H1 (cell line): ENCODE data around the gene EPDR1. TPM values are rescaled to one million over a fixed set of nuclear protein-coding genes. Genes with fewer than 3 reads are reported as not detected.

Source experiments
- CTCF ChIA-PET: fragments of 300-600 bp; sonication (Branson Sonifier 250); formaldehyde crosslinking; loops from one replicate; lab custom pipeline; 2021; ENCODE audit not compliant: partially characterized antibody; lab: Charles Lee
- POLR2A ChIA-PET: fragments of 300-600 bp; sonication (Branson Sonifier 250); formaldehyde crosslinking; loops from one replicate; lab custom pipeline; 2021; ENCODE audit warnings: inconsistent platforms; ENCODE audit not compliant: partially characterized antibody; lab: Charles Lee
- DNase-seq, 2 experiments: peaks; one replicate each; pipeline versions ENCODE4 v3.0.0 to v3.0.0-alpha.2; 2010 to 2022; ENCODE audit warnings: low spot score in 2 of 2, low read depth in 1 of 2, mixed read lengths in 1 of 2
- FAIRE-seq: peaks from 2 replicates; lab custom pipeline; 2011; peaks lifted over from hg19 to GRCh38; lab: Jason Lieb, UNC
- H2AFZ ChIP-seq: 2 replicates; pipeline ENCODE4 v1.8.1; 2012; ENCODE audit warnings: low read length, inconsistent platforms
- H2AK5ac ChIP-seq: 2 replicates; pipeline ENCODE4 v1.6.1; 2013; ENCODE audit warnings: low read depth, low read length
- H2BK120ac ChIP-seq: replicated peaks from 2 replicates; pipeline ENCODE3; 2013; ENCODE audit warnings: low read depth, low read length, inconsistent platforms
- H2BK12ac ChIP-seq: 2 replicates; pipeline ENCODE4 v1.6.1; 2013; ENCODE audit warnings: low read depth, low read length
- H2BK15ac ChIP-seq: 2 replicates; pipeline ENCODE4 v1.6.1; 2013; ENCODE audit warnings: low read length
- H2BK20ac ChIP-seq: 2 replicates; pipeline ENCODE4 v1.6.1; 2013; ENCODE audit warnings: low read length
- H2BK5ac ChIP-seq: 2 replicates; pipeline ENCODE4 v1.6.1; 2013; ENCODE audit warnings: low read depth, low read length
- H3K14ac ChIP-seq: 2 replicates; pipeline ENCODE4 v1.6.1; 2013; ENCODE audit warnings: inconsistent platforms; ENCODE audit not compliant: insufficient read length
- H3K18ac ChIP-seq: 2 replicates; pipeline ENCODE4 v1.6.1; 2013; ENCODE audit warnings: low read length; ENCODE audit errors: extremely low read depth
- H3K23ac ChIP-seq: 2 replicates; pipeline ENCODE4 v1.6.1; 2013; ENCODE audit warnings: inconsistent platforms; ENCODE audit not compliant: insufficient read length
- H3K23me2 ChIP-seq: 2 replicates; pipeline ENCODE4 v1.6.1; 2013; ENCODE audit warnings: low read depth, low read length
- H3K27ac ChIP-seq: 2 replicates; pipeline ENCODE4 v1.6.1; 2011; ENCODE audit warnings: low read depth, low read length, inconsistent platforms
- H3K27me3 ChIP-seq, 4 experiments: replicated peaks in 1 of 4; 1 replicate in 1 of 4; 2 replicates in 3 of 4; pipeline versions ENCODE4 v1.6.1 to v1.8.1; 2011 to 2013; ENCODE audit warnings: low read length in 3 of 4, mild to moderate bottlenecking in 3 of 4, inconsistent platforms in 2 of 4, mixed read lengths in 2 of 4, moderate library complexity in 1 of 4; ENCODE audit not compliant: control insufficient read depth in 3 of 4, insufficient read depth in 3 of 4; ENCODE audit errors: extremely low read depth in 1 of 4
- H3K36me3 ChIP-seq, 4 experiments: 2 replicates each; pipeline versions ENCODE4 v1.6.1 to v1.8.1; 2011 to 2013; ENCODE audit warnings: mild to moderate bottlenecking in 4 of 4, low read length in 3 of 4, moderate library complexity in 2 of 4, control low read depth in 1 of 4, inconsistent platforms in 1 of 4; ENCODE audit not compliant: insufficient read depth in 4 of 4, control insufficient read depth in 2 of 4
- H3K4ac ChIP-seq: replicated peaks from 2 replicates; pipeline ENCODE3; 2013; ENCODE audit warnings: low read length, low read depth, mixed read lengths, inconsistent platforms; ENCODE audit not compliant: insufficient read length
- H3K4me1 ChIP-seq, 4 experiments: replicated peaks in 1 of 4; 1 replicate in 1 of 4; 2 replicates in 3 of 4; pipeline versions ENCODE4 v1.6.1 to v1.8.1; 2011 to 2013; ENCODE audit warnings: low read length in 3 of 4, inconsistent platforms in 2 of 4, mixed read lengths in 1 of 4; ENCODE audit not compliant: insufficient read depth in 4 of 4, control insufficient read depth in 3 of 4
- H3K4me2 ChIP-seq, 2 experiments: 2 replicates each; pipeline versions ENCODE4 v1.6.1 to v1.8.1; 2011 to 2013; ENCODE audit warnings: low read depth in 2 of 2, low read length in 2 of 2, control low read depth in 1 of 2, inconsistent platforms in 1 of 2, mild to moderate bottlenecking in 1 of 2; ENCODE audit not compliant: insufficient read depth in 1 of 2
- H3K4me3 ChIP-seq, 4 experiments: fragments of 200-600, 300-600 bp in 1 of 4; sonication (generic), shearing (Covaris generic), sonication (Bioruptor Twin) in 1 of 4; 2 replicates each; pipeline versions ENCODE4 v1.5.1 to v1.8.1; 2011 to 2016; ENCODE audit warnings: low read length in 4 of 4, low read depth in 3 of 4, control low read depth in 2 of 4, inconsistent platforms in 2 of 4, mild to moderate bottlenecking in 2 of 4, mixed read lengths in 1 of 4, moderate library complexity in 1 of 4; ENCODE audit not compliant: insufficient read depth in 2 of 4; ENCODE audit errors: extremely low read depth in 1 of 4
- H3K56ac ChIP-seq: replicated peaks from 2 replicates; pipeline ENCODE3; 2013; ENCODE audit warnings: low read depth, mild to moderate bottlenecking, mixed read lengths, low read length, inconsistent platforms; ENCODE audit not compliant: insufficient read length
- H3K79me1 ChIP-seq: 2 replicates; pipeline ENCODE4 v1.6.1; 2013; ENCODE audit warnings: low read depth, low read length, control low read depth
- H3K79me2 ChIP-seq, 2 experiments: 2 replicates each; pipeline versions ENCODE4 v1.6.1 to v1.8.1; 2012 to 2013; ENCODE audit warnings: low read length in 2 of 2, mild to moderate bottlenecking in 2 of 2, inconsistent platforms in 1 of 2; ENCODE audit not compliant: insufficient read depth in 2 of 2, control insufficient read depth in 1 of 2
- H3K9ac ChIP-seq, 4 experiments: replicated peaks in 1 of 4; 1 replicate in 1 of 4; 2 replicates in 3 of 4; pipeline versions ENCODE4 v1.6.1 to v1.8.1; 2011 to 2013; ENCODE audit warnings: low read depth in 3 of 4, low read length in 3 of 4, control low read depth in 2 of 4, mild to moderate bottlenecking in 2 of 4, moderate library complexity in 2 of 4, inconsistent platforms in 1 of 4; ENCODE audit errors: extremely low read depth in 1 of 4
- H3K9me3 ChIP-seq, 2 experiments: 2 replicates each; pipeline versions ENCODE4 v1.6.1 to v1.8.1; 2012 to 2013; ENCODE audit warnings: mild to moderate bottlenecking in 2 of 2, moderate library complexity in 2 of 2, control low read depth in 1 of 2, inconsistent platforms in 1 of 2, low read depth in 1 of 2, low read length in 1 of 2, mixed read lengths in 1 of 2; ENCODE audit not compliant: insufficient read depth in 2 of 2
- H4K20me1 ChIP-seq, 2 experiments: replicated peaks in 1 of 2; 2 replicates each; pipeline versions ENCODE3 to v1.8.1; 2011 to 2013; ENCODE audit warnings: inconsistent platforms in 2 of 2, low read length in 2 of 2, mild to moderate bottlenecking in 1 of 2; ENCODE audit not compliant: insufficient read depth in 2 of 2, control insufficient read depth in 1 of 2
- H4K5ac ChIP-seq: 2 replicates; pipeline ENCODE4 v1.6.1; 2013; ENCODE audit warnings: low read length, low read depth, mixed read lengths, inconsistent platforms; ENCODE audit not compliant: insufficient read length
- H4K8ac ChIP-seq: 2 replicates; pipeline ENCODE4 v1.8.0; 2013; ENCODE audit warnings: mild to moderate bottlenecking, moderate library complexity, low read length, inconsistent platforms; ENCODE audit not compliant: insufficient read depth; ENCODE audit errors: extremely low read depth
- H4K91ac ChIP-seq: replicated peaks from 2 replicates; pipeline ENCODE3; 2013; ENCODE audit warnings: low read length, mixed read lengths, inconsistent platforms; ENCODE audit not compliant: insufficient read length
- EZH2 ChIP-seq: fragments of 200-600 bp; sonication (generic); IDR thresholded peaks from 2 replicates; pipeline ENCODE4 v1.7.1; 2012; ENCODE audit warnings: low read depth, mild to moderate bottlenecking, moderate library complexity, low read length, inconsistent platforms; ENCODE audit not compliant: severe bottlenecking
- whole genome bisulfite sequencing, 2 experiments: shearing (Covaris generic) in 1 of 2; methylation state at CpG; one replicate each; pipeline versions ENCODE4 v1.1.6 to v1.1.7; 2013 to 2015; ENCODE audit warnings: low lambda C conversion rate in 2 of 2, mixed read lengths in 2 of 2, inconsistent platforms in 1 of 2, low coverage in 1 of 2, missing lambda C conversion rate in 1 of 2; ENCODE audit not compliant: insufficient replicate concordance in 2 of 2, insufficient coverage in 1 of 2, insufficient read length in 1 of 2; ENCODE audit errors: extremely low coverage in 1 of 2, missing lambda C conversion rate in 1 of 2; 5-methylcytosine and 5-hydroxymethylcytosine counted together
- polyA plus RNA-seq, 7 experiments: library from polyadenylated mRNA; depleted of rRNA in 3 of 7; stranded (reverse) in 5 of 7; unstranded in 2 of 7; fragments of >200 nt in 5 of 7; fragments of 200-250 nt in 2 of 7; gene quantifications; 1 replicate in 5 of 7; 2 replicates in 1 of 7; 4 replicates in 1 of 7; pipeline versions ENCODE4 v1.2.1 to v1.2.3, GENCODE V29; 2011 to 2013; ENCODE audit warnings: missing spikeins in 2 of 7, mixed read lengths in 2 of 7
- total RNA-seq: library from RNA; stranded (reverse); fragmentation: NEBNext Ultra II Directional; extraction: Animal tissue kit (Norgen Biotek cat#: 25700); gene quantifications from 2 replicates; pipeline ENCODE4 v1.2.1, GENCODE V29; 2021

The EPDR1 gene
- total and polyA plus RNA-seq, 2 of the 8 experiments (the other 6 are each of a cell fraction or from before 2014, with no cell fraction given), result 6.4 to 8.2 TPM

- H3K9ac ChIP-seq, result no peak overlapping the region
- WGBS, 2 experiments, result 90% methylated on average over 2 of the region's 2 CpGs; no CpG with 5 or more reads in 1 of the 2 experiments
- no peak overlapping the region for H2AK5ac ChIP-seq
- no peaks in the 10 kb centered on the region for H3K79me2 ChIP-seq
- H2BK5ac ChIP-seq, result no peak overlapping the region
- H3K56ac ChIP-seq, result no peak overlapping the region
- H3K14ac ChIP-seq, result no peak overlapping the region
- no peak overlapping the region for H3K4ac ChIP-seq
- H2BK12ac ChIP-seq, result no peak overlapping the region
- H3K27ac ChIP-seq, result no peak overlapping the region
- H4K5ac ChIP-seq, result no peak overlapping the region
- no peak overlapping the region for H2BK120ac ChIP-seq
- no peak overlapping the region for H4K91ac ChIP-seq
- ChIA-PET POLR2A (interaction anchor here (0.6 kb wide), 1 partner anchor 348 kb away, joined by 3 read pairs; no protein-coding TSS in a partner anchor), CTCF (interaction anchor here (1.1 kb wide), 1 partner anchor 45 kb away, joined by 3 read pairs; no protein-coding TSS in a partner anchor)
- H3K4me1 ChIP-seq, result no peaks in the 10 kb centered on the region
- H3K4me3 ChIP-seq, result no peak overlapping the region
- no peak overlapping the region for H2BK20ac ChIP-seq
- H3K79me1 ChIP-seq, result no peaks in the 10 kb centered on the region
- no peaks in the 10 kb centered on the region for H3K23me2 ChIP-seq
- H4K8ac ChIP-seq, result no peak overlapping the region
- H2BK15ac ChIP-seq, result no peak overlapping the region
- H2AFZ ChIP-seq, result no peak overlapping the region
- no peak overlapping the region for H3K4me2 ChIP-seq
- no peaks in the 10 kb centered on the region for H4K20me1 ChIP-seq
- H3K18ac ChIP-seq, result no peak overlapping the region
- DNase-seq (no peak), FAIRE-seq (no peak)
- peaks cover 0 to 1% (median 0%) of the 10 kb centered on the region in 4 experiments; a peak in 1 of 7 replicates for H3K27me3 ChIP-seq
- no peaks in the 10 kb centered on the region for H3K36me3 ChIP-seq
- no peak for TF ChIP-seq EZH2
- H3K23ac ChIP-seq, result no peak overlapping the region
- H3K9me3 ChIP-seq, result no peaks in the 10 kb centered on the region
These were observed 56.8 kb downstream of the EPDR1 start for GRCh38 chr7:37977243-37977642.
